ENCODE results near the gene CCDC14. TPM values are rescaled to one million over a fixed set of nuclear protein-coding genes. Genes with fewer than 3 reads are reported as not detected.
"Not testable (repeated sequence)": the region's sequence is repeated elsewhere in the genome, so short reads cannot be mapped to it uniquely, and the experiment has no call there.

The CCDC14 gene
- total RNA-seq, 1 experiment from 2014 or later = 62.5 TPM

DNA sequence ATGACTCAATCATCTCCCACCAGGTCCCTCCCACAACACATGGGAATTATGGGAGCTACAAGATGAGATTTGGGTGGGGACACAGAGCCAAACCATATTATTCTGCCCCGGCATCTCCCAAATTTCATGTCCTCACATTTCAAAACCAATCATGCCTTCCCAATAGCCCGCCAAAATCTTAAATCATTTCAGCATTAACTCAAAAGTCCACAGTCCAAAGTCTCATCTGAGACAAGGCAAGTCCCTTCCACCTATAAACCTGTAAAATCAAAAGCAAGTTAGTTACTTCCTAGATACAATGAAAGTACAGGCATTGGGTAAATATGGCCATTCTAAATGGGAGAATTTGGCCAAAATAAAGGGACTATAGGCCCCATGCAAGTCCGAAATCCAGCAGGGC is 70.9 kb downstream of the CCDC14 start:
- not testable (repeated sequence) for DNase-seq; H3K23ac ChIP-seq (ENCODE audit: insufficient read length, low read depth, low read length); H3K56ac ChIP-seq (ENCODE audit: insufficient read length, low read depth, low read length); H3K79me2 ChIP-seq (ENCODE audit: insufficient read depth, low read length); H3K4me1 Mint-ChIP-seq; H2AK5ac ChIP-seq (ENCODE audit: insufficient read length, low read length); H3K27ac Mint-ChIP-seq; H2BK15ac ChIP-seq (ENCODE audit: low read depth, low read length); H3K4ac ChIP-seq (ENCODE audit: low read depth, low read length); H3K4me3 Mint-ChIP-seq; H2BK5ac ChIP-seq (ENCODE audit: insufficient read length, low read length); H3K79me1 ChIP-seq (ENCODE audit: insufficient read depth, low read depth, low read length, poor library complexity, severe bottlenecking); H4K5ac ChIP-seq (ENCODE audit: insufficient read length, low read depth, low read length); H3K14ac ChIP-seq (ENCODE audit: insufficient read depth, low read length); H3K4me2 ChIP-seq (ENCODE audit: insufficient read depth, insufficient read length, low read length); H3K23me2 ChIP-seq (ENCODE audit: insufficient read length, low read depth, low read length, poor library complexity, severe bottlenecking); H3T11ph ChIP-seq (ENCODE audit: low read length); H4K8ac ChIP-seq (replicated peaks; ENCODE audit: insufficient read length, low read depth, low read length); H2BK20ac ChIP-seq (ENCODE audit: low read depth, low read length, poor library complexity, severe bottlenecking); H3K18ac ChIP-seq (ENCODE audit: insufficient read length, low read depth, low read length); H4K20me1 ChIP-seq (ENCODE audit: control insufficient read depth, insufficient read depth, insufficient read length); H4K91ac ChIP-seq (ENCODE audit: insufficient read length, low read depth, low read length); H3K4me1 ChIP-seq (ENCODE audit: insufficient read depth, low read length); H3K27ac ChIP-seq (ENCODE audit: insufficient read length, low read depth, low read length); H2AFZ ChIP-seq (ENCODE audit: low read length); H2BK120ac ChIP-seq (ENCODE audit: low read depth, low read length, poor library complexity, severe bottlenecking); H3K27me3 ChIP-seq (ENCODE audit: insufficient read depth, low read length); H3K9me3 ChIP-seq (ENCODE audit: control insufficient read depth, low read depth, low read length); H3K9ac ChIP-seq (ENCODE audit: extremely low read depth, insufficient read length, low read length); H2BK12ac ChIP-seq (ENCODE audit: insufficient read length, low read depth, low read length)
- peaks cover 18 to 54% (median 19%) of the 10 kb centered on the region in 3 experiments for H3K36me3 Mint-ChIP-seq (ENCODE audit: insufficient read depth in 1 of 3, low read depth in 3 of 3)
- peaks cover 44 to 49% of the 10 kb centered on the region in 2 experiments for H3K9me3 Mint-ChIP-seq
- WGBS (ENCODE audit: extremely low coverage, insufficient read length, low lambda C conversion rate) = no CpG with 5 or more reads among the region's 3 CpGs
- H3K27me3 Mint-ChIP-seq (ENCODE audit: low read depth) = peaks cover 15% of the 10 kb centered on the region

Data from H9 (cell line).